Fibroblast of skin of abdomen (primary cell): ENCODE results near the gene NOP14. TPM values are rescaled to one million over a fixed set of nuclear protein-coding genes. Genes with fewer than 3 reads are reported as not detected.
"Not testable (repeated sequence)": the region's sequence is repeated elsewhere in the genome, so short reads cannot be mapped to it uniquely, and the experiment has no call there.

Experiments
- DNase-seq: peaks from one replicate; pipeline ENCODE4 v3.0.0-alpha.2; 2013
- polyA plus RNA-seq, 2 experiments: library from polyadenylated mRNA; unstranded; fragments of 120-200 nt; gene quantifications; one replicate each; pipeline ENCODE4 v1.2.1, GENCODE V29; 2013; ENCODE audit not compliant: insufficient read length in 2 of 2

Gene NOP14
- 31.8 TPM for polyA plus RNA-seq (2013, experiment 1 of 2; ENCODE audit: insufficient read length)
- 31.2 TPM for polyA plus RNA-seq (2013, experiment 2 of 2; ENCODE audit: insufficient read length)

- peak; percentile 99 for DNase-seq
These were observed at the start of gene NOP14, which contains the start of gene GRK4 for GRCh38 chr4:2963175-2963965. TSS of gene NOP14 (minus strand) at chr4:2963406. CDS start at chr4:2963319, 87 bp downstream. TSS of gene GRK4 (plus strand) at chr4:2963571. CDS start at chr4:2964071, 500 bp downstream.

GRCh38 chr4:3011456-3012220 lies 48.4 kb upstream of the NOP14 start:
- no peak for DNase-seq

GRCh38 chr4:3010998-3011397 lies 47.8 kb upstream of the NOP14 start:
- peak; percentile 84 for DNase-seq

- DNase-seq = no peak
These were observed 47.4 kb upstream of the NOP14 start for GRCh38 chr4:3010577-3010976.

GRCh38 chr4:3009422-3009821 lies 46.2 kb upstream of the NOP14 start:
- no peak for DNase-seq

GRCh38 chr4:3007724-3008123 lies 44.5 kb upstream of the NOP14 start:
- no peak for DNase-seq

- no peak for DNase-seq
These were observed 33.2 kb upstream of the NOP14 start for GRCh38 chr4:2996415-2996814.

- no peak for DNase-seq
These were observed 32.5 kb upstream of the NOP14 start for GRCh38 chr4:2995546-2996265.

GRCh38 chr4:2994917-2995316 lies 31.7 kb upstream of the NOP14 start:
- no peak for DNase-seq

GRCh38 chr4:2991243-2991642 lies 28.0 kb upstream of the NOP14 start:
- no peak for DNase-seq

GRCh38 chr4:2983715-2984114 lies 20.5 kb upstream of the NOP14 start:
- not testable (repeated sequence) for DNase-seq

GRCh38 chr4:2982012-2982411 lies 18.8 kb upstream of the NOP14 start:
- no peak for DNase-seq

- no peak for DNase-seq
These were observed 18.1 kb upstream of the NOP14 start for GRCh38 chr4:2981256-2981819.

- DNase-seq = peak; percentile 35
These were observed 14.2 kb upstream of the NOP14 start for GRCh38 chr4:2977211-2978088.

GRCh38 chr4:2971275-2971674 lies 8.1 kb upstream of the NOP14 start:
- DNase-seq = no peak

GRCh38 chr4:2968381-2968780 lies 5.2 kb upstream of the NOP14 start:
- DNase-seq = no peak

GRCh38 chr4:2965262-2965661 lies 2.1 kb upstream of the NOP14 start:
- no peak for DNase-seq

- no peak for DNase-seq
These were observed 1.6 kb upstream of the NOP14 start for GRCh38 chr4:2964706-2965258.

- peak; percentile 52 for DNase-seq
These were observed 813 bp upstream of the NOP14 start for GRCh38 chr4:2963966-2964471.

- peak; percentile 35 for DNase-seq
These were observed 512 bp downstream of the NOP14 start for GRCh38 chr4:2962614-2963174.
